ENCODE measurements around the gene NLRP3.
A peak's percentile ranks its signal among the peaks of the same experiment; 100 is the strongest.
"Not testable (repeated sequence)": the region's sequence is repeated elsewhere in the genome, so short reads cannot be mapped to it uniquely, and the experiment has no call there.

NLRP3 gene

DNA sequence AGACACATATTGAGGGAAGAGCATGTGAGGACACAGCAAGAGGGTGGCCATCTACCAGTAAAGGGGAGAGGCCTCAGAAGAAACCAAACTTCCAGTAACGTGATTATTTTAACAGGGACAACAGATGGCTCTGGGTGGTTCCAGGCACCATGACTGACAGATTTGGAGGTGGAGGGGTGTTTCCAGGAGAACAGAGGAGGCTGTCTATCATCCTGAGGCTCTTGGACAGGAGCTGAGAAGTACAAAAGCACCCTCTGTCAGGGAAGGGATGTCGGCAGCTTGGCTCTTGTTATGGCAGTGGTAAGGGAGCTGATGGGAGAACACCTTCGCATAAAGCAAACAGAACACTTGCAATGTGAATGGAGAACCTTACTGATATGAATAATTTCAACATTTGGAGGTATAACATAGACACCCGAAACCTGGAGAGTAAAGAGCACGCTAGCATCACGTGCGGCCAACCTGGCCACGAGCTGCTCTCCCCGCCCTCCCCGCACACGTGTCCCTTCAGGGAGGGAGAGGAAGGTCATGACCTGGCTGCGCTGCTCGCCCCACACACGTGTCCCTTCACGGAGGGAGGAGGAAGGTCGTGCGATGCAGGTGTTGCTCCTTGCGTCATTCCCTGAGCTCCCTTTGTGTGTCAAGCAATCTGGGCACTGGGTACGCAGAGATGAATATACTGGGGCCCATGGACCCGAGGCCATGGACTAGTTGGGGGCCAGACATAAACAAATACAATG is 37.5 kb upstream of the NLRP3 start:
- H3K4me3 ChIP-seq = no peak overlapping the region
- H3K36me3 ChIP-seq (replicated peaks) = no peaks in the 10 kb centered on the region
- peaks cover 9% of the 10 kb centered on the region for H3K4me1 ChIP-seq
- no peak for DNase-seq (ENCODE audit: low spot score in 2 of 2)
- in situ Hi-C loops (cut with MboI; ENCODE audit: low sequenced_read_pairs) = no loop called here
- no peaks in the 10 kb centered on the region; the same call in 1 of the 2 replicates for H3K27me3 ChIP-seq (ENCODE audit: low read depth)
- no peaks in the 10 kb centered on the region for H3K9me3 ChIP-seq

- H3K4me3 ChIP-seq = no peak overlapping the region
- H3K4me1 ChIP-seq = peaks cover 8% of the 10 kb centered on the region
- no peaks in the 10 kb centered on the region for H3K9me3 ChIP-seq
- no peaks in the 10 kb centered on the region for H3K36me3 ChIP-seq (replicated peaks)
- H3K27me3 ChIP-seq (ENCODE audit: low read depth) = no peaks in the 10 kb centered on the region
- in situ Hi-C loops (cut with MboI; ENCODE audit: low sequenced_read_pairs) = no loop called here
- DNase-seq (ENCODE audit: low spot score in 2 of 2) = peak in 1 of 2 experiments; percentile 4
Measured at GRCh38 chr1:247385283-247385682, 30.7 kb upstream of the NLRP3 start.

- H3K36me3 ChIP-seq (replicated peaks) = no peaks in the 10 kb centered on the region
- in situ Hi-C loops (cut with MboI; ENCODE audit: low sequenced_read_pairs) = no loop called here
- H3K4me1 ChIP-seq = peaks cover 8% of the 10 kb centered on the region
- no peaks in the 10 kb centered on the region for H3K9me3 ChIP-seq
- DNase-seq (ENCODE audit: low spot score in 2 of 2) = no peak
- no peak overlapping the region for H3K4me3 ChIP-seq
- H3K27me3 ChIP-seq (ENCODE audit: low read depth) = no peaks in the 10 kb centered on the region
Measured at GRCh38 chr1:247386217-247386616, 29.8 kb upstream of the NLRP3 start.

DNA sequence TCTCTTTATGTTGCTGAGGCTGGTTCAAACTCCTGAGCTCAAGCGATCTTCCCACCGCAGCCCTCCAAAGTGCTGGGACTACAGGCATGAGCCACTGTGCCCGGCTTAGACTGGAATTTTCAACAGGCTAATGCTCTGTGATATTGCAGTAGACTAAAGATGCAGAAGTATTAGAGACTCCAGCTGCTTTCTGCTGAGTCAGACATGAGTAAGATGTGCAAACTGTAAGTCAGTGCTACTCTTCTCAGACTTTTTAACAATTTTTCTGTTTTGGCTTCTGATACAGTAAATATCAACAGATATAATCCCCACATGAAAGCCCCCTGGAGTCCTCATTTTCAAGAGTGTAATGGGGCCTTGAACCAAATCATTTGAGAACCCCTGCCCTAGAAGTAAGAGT is 29.3 kb upstream of the NLRP3 start:
- H3K36me3 ChIP-seq (replicated peaks) = no peaks in the 10 kb centered on the region
- in situ Hi-C loops (cut with MboI; ENCODE audit: low sequenced_read_pairs) = no loop called here
- no peak overlapping the region for H3K4me3 ChIP-seq
- no peaks in the 10 kb centered on the region for H3K9me3 ChIP-seq
- DNase-seq (ENCODE audit: low spot score in 2 of 2) = no peak
- H3K4me1 ChIP-seq = peaks cover 8% of the 10 kb centered on the region
- H3K27me3 ChIP-seq (ENCODE audit: low read depth) = no peaks in the 10 kb centered on the region

GRCh38 chr1:247387096-247387495 is 28.9 kb upstream of the NLRP3 start:
- in situ Hi-C loops (cut with MboI; ENCODE audit: low sequenced_read_pairs) = no loop called here
- DNase-seq (ENCODE audit: low spot score in 2 of 2) = no peak
- no peaks in the 10 kb centered on the region for H3K36me3 ChIP-seq (replicated peaks)
- no peaks in the 10 kb centered on the region for H3K9me3 ChIP-seq
- no peak overlapping the region for H3K4me3 ChIP-seq
- H3K4me1 ChIP-seq = peaks cover 8% of the 10 kb centered on the region
- no peaks in the 10 kb centered on the region for H3K27me3 ChIP-seq (ENCODE audit: low read depth)

- Histone ChIP-seq H3K27me3 (ENCODE audit: low read depth) (no peaks in the 10 kb centered on the region), H3K4me1 (peaks cover 8% of the 10 kb centered on the region), H3K9me3 (no peaks in the 10 kb centered on the region), H3K4me3 (no peak overlapping the region), H3K36me3 (replicated peaks) (no peaks in the 10 kb centered on the region)
- no peak for DNase-seq (ENCODE audit: low spot score in 2 of 2)
- in situ Hi-C loops (cut with MboI; ENCODE audit: low sequenced_read_pairs) = no loop called here
Measured at GRCh38 chr1:247387565-247387964, 28.4 kb upstream of the NLRP3 start.

- no peaks in the 10 kb centered on the region for H3K27me3 ChIP-seq (ENCODE audit: low read depth)
- H3K36me3 ChIP-seq (replicated peaks) = no peaks in the 10 kb centered on the region
- H3K4me3 ChIP-seq = no peak overlapping the region
Measured at GRCh38 chr1:247390116-247390791, 25.7 kb upstream of the NLRP3 start.

GRCh38 chr1:247390996-247391395 is 25.0 kb upstream of the NLRP3 start:
- Histone ChIP-seq H3K4me1 (peaks cover 2% of the 10 kb centered on the region; the same call in 1 of the 2 replicates), H3K27me3 (ENCODE audit: low read depth) (no peaks in the 10 kb centered on the region), H3K9me3 (no peaks in the 10 kb centered on the region), H3K4me3 (no peak overlapping the region), H3K36me3 (replicated peaks) (no peaks in the 10 kb centered on the region)
- in situ Hi-C loops (cut with MboI; ENCODE audit: low sequenced_read_pairs) = no loop called here
- DNase-seq (ENCODE audit: low spot score in 2 of 2) = no peak

More at GRCh38 chr1:247390116-247390791, 25.7 kb upstream of the NLRP3 start:
- Histone ChIP-seq H3K4me1 (peaks cover 5% of the 10 kb centered on the region; the same call in 1 of the 2 replicates), H3K9me3 (no peaks in the 10 kb centered on the region)
- DNase-seq (ENCODE audit: low spot score in 2 of 2) = peak; percentile 74 to 87
- in situ Hi-C loops (cut with MboI; ENCODE audit: low sequenced_read_pairs) = no loop called here

DNA sequence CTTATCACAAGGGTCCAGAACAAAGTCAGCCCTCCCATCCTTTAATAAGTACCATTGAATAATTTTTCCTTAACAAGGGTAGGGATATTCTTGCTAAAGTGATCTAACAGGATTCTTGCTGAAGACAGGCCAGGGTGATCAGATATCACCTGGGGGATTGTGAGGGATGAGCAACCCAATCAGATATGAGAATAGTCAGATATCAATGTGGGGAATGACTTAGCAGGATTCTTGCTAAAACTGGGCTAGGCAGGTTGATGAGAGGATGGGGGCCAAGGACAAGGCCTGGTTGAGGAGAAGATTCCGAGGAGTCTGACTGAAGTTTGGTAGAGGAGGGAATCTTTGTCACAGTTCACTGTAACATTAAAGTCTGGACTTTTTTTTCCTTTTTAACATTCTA is 23.9 kb upstream of the NLRP3 start:
- no peak overlapping the region for H3K4me3 ChIP-seq
- in situ Hi-C loops (cut with MboI; ENCODE audit: low sequenced_read_pairs) = no loop called here
- H3K9me3 ChIP-seq = no peaks in the 10 kb centered on the region
- no peaks in the 10 kb centered on the region for H3K36me3 ChIP-seq (replicated peaks)
- no peak for DNase-seq (ENCODE audit: low spot score in 2 of 2)
- peaks cover 2% of the 10 kb centered on the region; the same call in 1 of the 2 replicates for H3K4me1 ChIP-seq
- H3K27me3 ChIP-seq (ENCODE audit: low read depth) = no peaks in the 10 kb centered on the region

- not testable (repeated sequence) for H3K9me3 ChIP-seq
Measured at GRCh38 chr1:247395075-247395474, 20.9 kb upstream of the NLRP3 start.

GRCh38 chr1:247400685-247401084 is 15.3 kb upstream of the NLRP3 start:
- in situ Hi-C loops (cut with MboI; ENCODE audit: low sequenced_read_pairs) = no loop called here
- Histone ChIP-seq H3K4me1 (no peaks in the 10 kb centered on the region), H3K27me3 (ENCODE audit: low read depth) (0 out of 2 replicates have a peak, but pooled peaks cover 2% of the 10 kb centered on the region), H3K36me3 (replicated peaks) (no peaks in the 10 kb centered on the region), H3K9me3 (no peaks in the 10 kb centered on the region), H3K4me3 (no peak overlapping the region)
- DNase-seq (ENCODE audit: low spot score in 2 of 2) = no peak

More at GRCh38 chr1:247395075-247395474, 20.9 kb upstream of the NLRP3 start:
- H3K27me3 ChIP-seq (ENCODE audit: low read depth); H3K36me3 ChIP-seq (replicated peaks); DNase-seq (ENCODE audit: low spot score in 2 of 2); H3K4me1 ChIP-seq; in situ Hi-C loops (cut with MboI; ENCODE audit: low sequenced_read_pairs); H3K4me3 ChIP-seq: not testable (repeated sequence)

DNA sequence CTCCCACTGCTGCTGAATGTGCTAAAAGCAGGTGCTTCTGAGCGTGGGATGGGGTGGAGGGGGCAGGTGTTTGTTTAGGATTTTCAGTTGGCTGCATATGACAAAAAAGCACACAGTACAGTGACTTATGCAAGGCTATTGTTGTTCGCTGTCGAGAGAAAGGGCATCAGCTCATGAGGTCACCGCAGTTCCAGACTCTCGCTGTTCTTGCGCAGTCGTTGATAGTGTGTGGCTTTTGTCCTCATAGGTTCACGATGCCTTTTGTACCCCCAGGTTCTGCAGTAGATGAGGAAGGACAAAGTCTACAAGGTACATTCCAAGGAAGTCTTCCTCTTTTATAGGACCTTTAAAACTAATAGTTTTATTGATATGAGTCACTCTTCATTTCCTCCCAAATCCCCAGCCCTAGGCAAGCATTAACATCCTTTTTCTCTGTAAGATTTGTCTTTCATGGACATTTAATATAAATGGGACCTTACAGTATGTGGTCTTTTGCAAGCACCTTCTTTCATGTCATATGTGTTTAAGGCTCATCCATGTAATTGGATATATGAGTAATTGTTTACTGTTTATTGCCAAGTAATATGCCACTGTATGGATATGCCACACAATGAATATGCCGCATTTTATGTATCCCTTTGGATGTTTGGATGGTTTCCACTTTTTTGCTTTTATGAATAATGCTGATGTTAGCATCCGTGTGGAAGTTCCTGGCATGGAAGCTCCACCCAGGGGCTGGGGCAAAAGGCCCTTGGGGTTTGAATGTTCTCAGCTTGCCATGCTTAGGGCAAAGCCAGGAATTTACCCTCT is 14.5 kb upstream of the NLRP3 start:
- 0 out of 2 replicates have a peak, but pooled peaks cover 2% of the 10 kb centered on the region for H3K27me3 ChIP-seq (ENCODE audit: low read depth)
- no peak overlapping the region for H3K4me3 ChIP-seq
- H3K9me3 ChIP-seq = no peaks in the 10 kb centered on the region
- DNase-seq (ENCODE audit: low spot score in 2 of 2) = no peak
- in situ Hi-C loops (cut with MboI; ENCODE audit: low sequenced_read_pairs) = no loop called here
- H3K36me3 ChIP-seq (replicated peaks) = no peaks in the 10 kb centered on the region
- no peaks in the 10 kb centered on the region for H3K4me1 ChIP-seq

DNA sequence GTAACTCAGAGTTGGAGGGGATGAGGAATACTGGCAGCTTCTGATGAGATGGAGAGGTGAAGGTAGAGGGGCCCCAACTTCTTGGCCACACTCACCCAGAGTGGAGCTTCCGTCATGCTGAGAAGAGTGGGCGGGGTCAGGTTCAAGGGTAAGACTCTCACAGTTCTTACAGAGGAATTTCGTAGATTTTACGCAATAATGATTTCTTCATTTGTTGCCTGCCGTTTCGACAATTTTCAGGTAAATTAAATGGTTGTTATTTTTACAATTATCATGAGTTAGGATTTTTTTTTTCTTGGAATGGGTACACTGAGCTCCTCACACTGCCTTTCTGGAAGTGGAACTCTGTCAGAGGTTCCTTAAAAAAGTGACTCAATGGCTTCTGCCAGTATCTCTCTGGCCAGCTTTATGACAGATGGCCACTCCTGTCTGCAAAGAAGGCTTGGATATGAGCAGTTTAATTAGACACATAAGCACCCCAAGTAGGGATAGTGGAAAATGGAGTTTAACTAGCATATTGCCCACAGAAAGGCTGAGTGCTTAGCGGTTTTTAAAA is 13.8 kb upstream of the NLRP3 start:
- Histone ChIP-seq H3K4me1 (no peaks in the 10 kb centered on the region), H3K36me3 (replicated peaks) (no peaks in the 10 kb centered on the region), H3K27me3 (ENCODE audit: low read depth) (0 out of 2 replicates have a peak, but pooled peaks cover 2% of the 10 kb centered on the region), H3K4me3 (no peak overlapping the region), H3K9me3 (no peaks in the 10 kb centered on the region)
- DNase-seq (ENCODE audit: low spot score in 2 of 2) = no peak
- in situ Hi-C loops (cut with MboI; ENCODE audit: low sequenced_read_pairs) = no loop called here
